ENCODE results near the gene TUT4. TPM values are rescaled to one million over a fixed set of nuclear protein-coding genes. Genes with fewer than 3 reads are reported as not detected.

The TUT4 gene
- total RNA-seq, 1 donor from 2014 or later = 139 TPM

DNA sequence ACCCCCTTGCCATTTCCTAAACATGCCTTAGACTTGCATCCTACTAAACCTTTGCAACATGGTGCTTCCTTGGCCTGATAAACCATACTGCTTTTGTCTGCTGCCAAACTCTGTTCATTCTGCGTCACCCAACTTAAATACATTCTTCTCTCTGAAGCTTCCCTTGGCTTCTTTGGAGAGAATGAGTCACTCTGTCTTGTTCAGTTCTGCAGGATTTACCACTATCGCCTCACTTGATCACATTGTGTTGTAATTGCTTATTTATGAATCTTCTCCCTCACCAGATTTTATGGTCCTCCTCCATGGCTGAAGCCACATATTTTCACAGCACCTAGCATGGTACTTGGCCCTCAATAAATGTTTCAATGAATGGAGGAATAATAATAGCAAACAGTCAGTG lies 21.7 kb upstream of the TUT4 start:
- H3K36me3 ChIP-seq = no peaks in the 10 kb centered on the region
- H3K36me3 Mint-ChIP-seq = no peaks in the 10 kb centered on the region
- H3K4me3 Mint-ChIP-seq = no peak overlapping the region
- H3K4me1 ChIP-seq = no peaks in the 10 kb centered on the region
- DNase-seq (ENCODE audit: low spot score) = no peak
- H3K27ac ChIP-seq = no peak overlapping the region
- no peak overlapping the region for H3K4me3 ChIP-seq
- H4K20me1 ChIP-seq (ENCODE audit: low read depth) = no peaks in the 10 kb centered on the region
- no peak for TF ChIP-seq EZH2phosphoT487 (IDR thresholded peaks at IDR 0.05)
- TF ChIP-seq, protein P1, sequence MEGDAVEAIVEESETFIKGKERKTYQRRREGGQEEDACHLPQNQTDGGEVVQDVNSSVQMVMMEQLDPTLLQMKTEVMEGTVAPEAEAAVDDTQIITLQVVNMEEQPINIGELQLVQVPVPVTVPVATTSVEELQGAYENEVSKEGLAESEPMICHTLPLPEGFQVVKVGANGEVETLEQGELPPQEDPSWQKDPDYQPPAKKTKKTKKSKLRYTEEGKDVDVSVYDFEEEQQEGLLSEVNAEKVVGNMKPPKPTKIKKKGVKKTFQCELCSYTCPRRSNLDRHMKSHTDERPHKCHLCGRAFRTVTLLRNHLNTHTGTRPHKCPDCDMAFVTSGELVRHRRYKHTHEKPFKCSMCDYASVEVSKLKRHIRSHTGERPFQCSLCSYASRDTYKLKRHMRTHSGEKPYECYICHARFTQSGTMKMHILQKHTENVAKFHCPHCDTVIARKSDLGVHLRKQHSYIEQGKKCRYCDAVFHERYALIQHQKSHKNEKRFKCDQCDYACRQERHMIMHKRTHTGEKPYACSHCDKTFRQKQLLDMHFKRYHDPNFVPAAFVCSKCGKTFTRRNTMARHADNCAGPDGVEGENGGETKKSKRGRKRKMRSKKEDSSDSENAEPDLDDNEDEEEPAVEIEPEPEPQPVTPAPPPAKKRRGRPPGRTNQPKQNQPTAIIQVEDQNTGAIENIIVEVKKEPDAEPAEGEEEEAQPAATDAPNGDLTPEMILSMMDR (IDR thresholded peaks at IDR 0.05) = no peak
- no peak for TF ChIP-seq EZH2 (IDR thresholded peaks at IDR 0.05)
- no peaks in the 10 kb centered on the region for H3K79me2 ChIP-seq (ENCODE audit: low read depth)
- H3K4me2 ChIP-seq = no peak overlapping the region
- peaks cover 17% of the 10 kb centered on the region for H3K4me1 Mint-ChIP-seq
- no peak overlapping the region for H2AFZ ChIP-seq (replicated peaks)
- peaks cover 2% of the 10 kb centered on the region for H3K9me3 Mint-ChIP-seq
- H3K27ac Mint-ChIP-seq = no peak overlapping the region
- no peaks in the 10 kb centered on the region for H3K9me3 ChIP-seq (ENCODE audit: low read depth)
- H3K27me3 Mint-ChIP-seq (ENCODE audit: insufficient read depth, low read depth) = no peaks in the 10 kb centered on the region
- no peak overlapping the region for H3K9ac ChIP-seq
- H3K27me3 ChIP-seq = no peaks in the 10 kb centered on the region
- H3F3A ChIP-seq (ENCODE audit: low read depth) = peaks cover 2% of the 10 kb centered on the region

DNA sequence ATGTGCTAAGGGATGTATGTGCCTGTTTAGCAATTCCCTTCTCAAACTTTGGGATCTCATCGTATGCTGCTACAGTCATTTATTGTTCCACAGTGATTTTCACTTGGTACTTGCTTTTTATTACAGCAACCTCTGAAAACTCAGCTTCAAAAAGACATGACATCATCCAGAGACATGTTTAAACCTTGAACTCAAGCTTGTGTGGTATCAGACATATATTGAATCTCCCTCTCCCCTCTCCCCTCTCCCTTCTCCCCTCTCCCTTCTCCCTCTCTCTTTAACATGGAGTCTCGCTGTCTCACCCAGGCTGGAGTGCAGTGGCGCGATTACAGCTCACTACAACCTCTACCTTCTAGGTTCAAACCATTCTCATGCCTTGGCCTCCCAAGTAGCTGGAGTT lies 19.5 kb upstream of the TUT4 start:
- Histone ChIP-seq H3K9me3 (ENCODE audit: low read depth) (no peaks in the 10 kb centered on the region), H2AFZ (replicated peaks) (no peak overlapping the region), H3K27ac (no peak overlapping the region), H3F3A (ENCODE audit: low read depth) (peaks cover 5% of the 10 kb centered on the region), H3K4me2 (no peak overlapping the region), H4K20me1 (ENCODE audit: low read depth) (no peaks in the 10 kb centered on the region), H3K27me3 (no peaks in the 10 kb centered on the region), H3K79me2 (ENCODE audit: low read depth) (no peaks in the 10 kb centered on the region), H3K9ac (no peak overlapping the region), H3K4me3 (no peak overlapping the region), H3K4me1 (peaks cover 14% of the 10 kb centered on the region), H3K36me3 (no peaks in the 10 kb centered on the region)
- Mint-ChIP-seq H3K36me3 (no peaks in the 10 kb centered on the region), H3K4me1 (peaks cover 29% of the 10 kb centered on the region), H3K4me3 (no peak overlapping the region), H3K27ac (no peak overlapping the region), H3K27me3 (ENCODE audit: insufficient read depth, low read depth) (no peaks in the 10 kb centered on the region), H3K9me3 (peaks cover 2% of the 10 kb centered on the region)
- no peak for DNase-seq (ENCODE audit: low spot score)
- TF ChIP-seq EZH2phosphoT487 (IDR thresholded peaks at IDR 0.05) = no peak
- TF ChIP-seq EZH2 (IDR thresholded peaks at IDR 0.05) = no peak
- TF ChIP-seq, protein P1 (IDR thresholded peaks at IDR 0.05) = no peak

DNA sequence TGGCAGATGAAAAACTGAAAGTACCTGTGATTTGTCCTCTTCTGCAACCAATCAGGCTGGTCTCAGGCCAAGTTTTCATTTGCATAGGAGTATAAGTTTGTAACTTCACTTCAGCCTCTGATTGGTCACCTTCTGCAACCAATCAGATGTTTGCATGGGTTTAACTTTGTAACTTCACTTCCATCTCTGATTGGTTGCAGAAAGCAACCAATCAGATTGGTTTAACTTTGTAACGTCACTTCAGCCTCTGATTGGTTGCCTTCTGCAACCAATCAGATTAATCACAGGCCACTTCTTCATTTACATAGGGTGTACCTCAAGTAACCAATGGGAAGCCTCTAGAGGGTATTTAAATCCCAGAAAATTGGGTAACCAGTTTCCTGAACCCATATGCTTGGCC lies 18.9 kb upstream of the TUT4 start:
- Histone ChIP-seq H3K27me3 (no peaks in the 10 kb centered on the region), H2AFZ (replicated peaks) (no peak overlapping the region), H3K9me3 (ENCODE audit: low read depth) (no peaks in the 10 kb centered on the region), H3K4me3 (no peak overlapping the region), H3K9ac (no peak overlapping the region), H3K36me3 (no peaks in the 10 kb centered on the region), H3F3A (ENCODE audit: low read depth) (peaks cover 5% of the 10 kb centered on the region), H3K4me1 (peaks cover 17% of the 10 kb centered on the region), H4K20me1 (ENCODE audit: low read depth) (no peaks in the 10 kb centered on the region), H3K27ac (no peak overlapping the region), H3K79me2 (ENCODE audit: low read depth) (no peaks in the 10 kb centered on the region), H3K4me2 (no peak overlapping the region)
- Mint-ChIP-seq H3K9me3 (peaks cover 2% of the 10 kb centered on the region), H3K27me3 (ENCODE audit: insufficient read depth, low read depth) (no peaks in the 10 kb centered on the region), H3K27ac (no peak overlapping the region), H3K4me1 (peaks cover 26% of the 10 kb centered on the region), H3K36me3 (no peaks in the 10 kb centered on the region), H3K4me3 (no peak overlapping the region)
- no peak for DNase-seq (ENCODE audit: low spot score)
- no peak for TF ChIP-seq EZH2 (IDR thresholded peaks at IDR 0.05)
- TF ChIP-seq, protein P1 (IDR thresholded peaks at IDR 0.05) = no peak
- TF ChIP-seq EZH2phosphoT487 (IDR thresholded peaks at IDR 0.05) = no peak
